Inflammatory macrophage (primary cell): ENCODE results near the gene NYAP1.

ENCODE experiments used
- DNase-seq, 2 donors: peaks; one replicate each; pipeline ENCODE4 v3.0.0-alpha.2; 2020 to 2022

The NYAP1 gene

DNA sequence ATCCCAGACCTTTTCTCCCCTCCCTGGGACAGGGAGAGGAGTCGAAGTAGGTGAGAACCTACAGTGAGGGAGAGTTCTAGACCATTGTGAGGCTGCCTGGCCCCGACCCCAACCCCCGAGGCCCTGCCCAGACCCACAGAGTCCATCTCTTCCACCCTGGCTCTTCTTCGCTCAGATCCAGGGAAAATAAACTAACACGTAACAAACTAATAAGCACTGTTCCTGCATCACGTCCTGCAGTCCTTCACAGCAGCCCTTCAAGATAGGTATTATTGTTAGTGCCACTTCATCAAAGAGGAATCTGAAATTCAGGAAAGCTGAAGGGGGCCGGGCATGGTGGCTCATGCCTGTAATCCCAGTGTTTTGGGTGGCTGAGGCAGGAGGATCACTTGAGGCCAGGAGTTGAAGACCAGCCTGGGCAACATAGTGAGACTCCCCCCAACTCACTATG is 19.5 kb upstream of the NYAP1 start, which contains the start of gene SPACDR:
Gene SPACDR (minus strand): TSS at position 51 of the 451 bp plus-strand sequence. CDS start 235 bp downstream, outside the sequence.
- DNase-seq = no peak

DNA sequence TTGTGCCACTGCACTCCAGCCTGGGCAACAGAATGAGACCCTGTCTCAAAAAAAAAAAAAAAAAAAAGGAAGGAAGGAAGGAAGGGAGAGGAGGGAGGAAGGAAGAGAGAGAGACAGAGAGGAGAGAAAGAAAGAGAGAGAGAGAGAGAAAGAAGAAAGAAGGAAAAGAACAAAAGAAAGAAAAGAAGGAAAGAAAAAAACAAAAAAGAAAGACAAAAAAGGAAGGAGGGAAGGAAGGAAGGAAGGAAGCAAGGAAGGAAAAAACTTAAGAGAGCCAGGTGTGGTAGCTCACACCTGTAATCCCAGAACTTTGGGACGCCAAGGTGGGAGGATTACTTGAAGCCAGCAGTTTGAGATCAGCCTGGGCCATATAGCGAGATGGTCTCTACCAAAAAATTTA is 18.9 kb upstream of the NYAP1 start:
- no peak for DNase-seq

DNA sequence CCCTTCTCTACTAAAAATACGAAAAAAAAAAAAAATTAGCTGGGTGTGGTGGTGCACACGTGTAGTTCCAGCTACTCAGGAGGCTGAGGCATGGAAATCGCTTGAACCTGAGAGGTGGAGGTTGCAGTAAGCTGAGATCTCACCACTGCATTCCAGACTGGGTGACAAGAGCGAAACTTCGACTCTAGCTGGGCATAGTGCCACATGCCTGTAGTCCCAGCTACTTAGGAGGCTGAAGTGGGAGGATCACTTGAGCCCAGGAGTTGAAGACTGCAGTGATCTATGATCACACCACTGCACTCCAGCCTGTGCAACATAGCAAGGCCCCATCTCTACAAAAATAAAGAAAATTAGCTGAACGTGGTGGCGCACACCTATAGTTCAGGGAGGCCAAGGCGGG is 18.4 kb upstream of the NYAP1 start:
- no peak for DNase-seq

DNA sequence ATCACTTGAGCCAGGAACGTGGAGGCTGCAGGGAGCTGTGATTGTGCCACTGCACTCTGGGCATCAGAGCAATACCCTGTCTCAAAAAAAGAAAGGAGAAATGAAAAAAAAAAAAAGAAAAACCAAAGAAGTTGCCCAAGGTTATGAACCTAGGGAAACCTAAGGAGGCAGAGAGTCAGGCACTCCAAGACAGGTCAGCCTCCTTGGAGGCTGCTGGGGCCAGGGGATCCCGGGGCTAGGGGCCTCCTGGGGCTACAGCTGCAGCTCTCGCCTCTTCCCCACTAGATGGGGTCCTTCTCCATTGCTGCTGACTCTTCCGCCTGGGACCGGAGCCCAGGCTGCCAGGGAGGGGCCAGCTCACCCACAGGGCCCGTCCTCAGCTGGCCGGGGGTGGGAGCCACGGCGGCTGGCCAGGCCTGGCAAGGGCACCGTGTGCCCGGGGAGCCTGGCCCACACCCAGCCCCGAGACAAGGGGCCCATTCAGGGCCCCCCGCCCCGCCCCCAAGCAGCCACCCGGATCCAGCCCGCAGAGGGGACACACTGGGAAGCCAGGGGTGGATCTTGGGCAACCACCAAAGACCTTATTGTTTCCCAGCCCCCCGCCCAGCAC is 17.9 kb upstream of the NYAP1 start:
- peak; percentile 42 to 52 for DNase-seq

DNA sequence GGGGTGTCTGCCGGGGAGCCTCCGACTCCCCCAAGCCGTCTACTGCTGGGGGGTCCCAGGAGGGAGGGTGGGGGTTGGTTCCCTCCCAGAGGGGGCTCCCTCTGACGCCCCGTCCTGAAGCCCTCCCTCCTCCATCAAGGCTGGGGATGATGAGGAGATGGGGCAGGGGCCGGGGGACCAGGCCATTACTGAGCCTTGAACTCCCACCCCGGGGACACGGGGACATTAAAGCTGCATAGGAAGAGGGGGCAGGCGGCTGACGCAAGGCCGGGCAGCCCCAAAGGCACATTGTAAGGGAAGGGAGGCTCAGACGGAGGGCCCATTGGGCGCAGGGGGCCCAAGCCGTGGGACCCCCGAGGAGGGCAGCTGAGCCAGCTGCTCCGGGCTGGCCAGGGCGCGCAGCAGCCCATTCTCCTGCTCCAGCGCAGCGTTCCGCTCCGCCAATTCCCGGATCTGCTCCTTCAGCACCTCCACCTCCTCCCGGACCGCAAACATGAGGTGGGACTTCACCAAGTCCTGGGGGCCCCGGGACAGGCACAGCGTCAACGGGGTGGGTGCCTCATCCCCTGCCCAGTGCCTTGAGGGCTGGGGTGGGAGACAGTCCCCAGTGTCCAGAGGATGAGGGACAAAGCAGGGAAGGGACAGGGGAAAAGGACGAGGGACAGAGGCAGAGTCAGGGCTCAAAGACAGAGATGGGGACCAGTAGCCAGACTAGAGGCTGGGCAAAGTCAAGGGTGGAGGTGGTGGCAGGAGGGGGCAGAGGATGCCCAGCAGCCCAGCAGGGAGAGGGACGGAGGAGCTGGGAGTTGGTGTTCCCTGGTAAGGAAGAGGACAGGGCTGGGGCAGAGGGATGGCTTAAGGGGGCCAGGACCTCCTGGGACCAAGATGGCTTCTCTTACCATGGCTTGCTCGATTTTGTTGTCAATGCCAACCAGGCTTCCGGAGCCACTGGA is 16.8 kb upstream of the NYAP1 start:
- no peak for DNase-seq

DNA sequence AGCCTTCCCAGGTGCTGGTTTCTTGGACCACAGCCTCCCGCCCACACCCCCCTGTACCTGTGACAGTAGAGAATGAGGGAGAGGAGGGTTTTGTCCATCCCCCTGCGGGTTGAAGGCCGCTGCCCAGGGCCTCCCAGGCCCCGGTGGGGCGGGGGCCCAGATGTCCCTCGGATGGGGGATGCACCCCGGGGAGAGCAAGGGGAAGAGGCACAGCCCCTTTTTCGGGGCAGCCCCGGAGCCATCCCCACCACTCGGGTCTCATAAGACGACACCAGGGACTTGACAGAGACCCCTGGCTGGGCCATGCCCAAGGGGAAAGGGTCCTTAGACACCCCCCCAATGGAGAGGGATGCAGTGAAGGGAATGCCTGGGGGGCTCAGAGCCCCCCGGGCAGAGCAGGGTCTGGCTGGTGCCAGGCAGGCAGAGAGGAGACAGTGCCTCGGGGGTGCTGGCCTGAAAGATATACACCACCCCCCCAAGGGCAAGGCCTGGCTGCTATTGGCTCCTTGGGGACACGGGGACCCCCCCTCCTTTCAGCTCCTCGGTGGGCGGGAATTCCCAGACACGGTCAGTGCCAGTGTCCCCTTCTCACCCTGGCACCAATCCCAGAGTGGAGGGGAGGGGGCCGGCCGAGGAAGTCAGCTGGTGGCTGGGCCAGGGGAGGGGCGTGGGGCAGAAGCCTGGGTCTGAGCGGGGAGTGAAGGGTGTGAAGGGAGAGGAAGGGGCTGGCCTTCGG is 15.9 kb upstream of the NYAP1 start:
- DNase-seq = no peak

DNA sequence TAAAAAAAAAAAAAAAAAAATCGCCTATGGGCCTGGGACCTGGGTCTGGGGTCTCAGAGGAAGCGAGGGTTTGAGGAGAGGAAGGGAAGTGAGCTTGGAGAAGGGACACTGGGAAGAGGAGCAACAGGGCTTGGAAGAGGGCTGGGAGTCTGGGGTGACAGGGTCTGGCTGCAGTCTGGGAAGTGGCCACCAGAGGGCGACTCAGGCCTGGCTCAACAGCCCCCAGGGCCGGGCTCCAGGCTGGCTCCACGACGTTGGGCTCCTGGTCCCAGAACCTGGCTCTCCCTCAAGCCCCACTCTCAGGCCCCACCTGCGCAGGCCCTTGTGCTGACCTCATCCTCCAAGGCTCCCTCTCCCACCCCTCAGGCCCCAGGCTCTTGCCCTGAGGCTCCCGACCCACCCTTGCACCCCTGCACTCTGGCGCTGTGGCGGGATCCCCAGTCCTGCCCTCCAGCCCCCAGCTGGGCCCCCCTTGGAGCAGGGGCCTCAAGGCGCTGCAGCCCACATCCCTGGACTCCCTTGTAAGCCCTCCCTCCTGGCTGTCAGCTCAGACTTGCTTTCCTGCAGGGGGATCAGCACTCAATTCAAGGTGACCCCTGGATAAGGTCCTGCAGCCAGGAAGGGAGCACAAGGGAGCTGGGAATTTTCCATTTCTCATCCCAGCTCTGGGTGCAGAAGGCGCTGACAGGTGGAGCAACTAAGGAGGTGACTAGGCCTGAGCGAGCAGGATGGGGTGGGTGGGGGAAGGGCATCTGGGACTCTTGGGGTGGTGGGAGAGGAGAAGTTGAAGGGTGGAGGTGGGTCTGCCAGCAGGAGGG is 14.3 kb upstream of the NYAP1 start:
- DNase-seq = peak; percentile 69 to 76

DNA sequence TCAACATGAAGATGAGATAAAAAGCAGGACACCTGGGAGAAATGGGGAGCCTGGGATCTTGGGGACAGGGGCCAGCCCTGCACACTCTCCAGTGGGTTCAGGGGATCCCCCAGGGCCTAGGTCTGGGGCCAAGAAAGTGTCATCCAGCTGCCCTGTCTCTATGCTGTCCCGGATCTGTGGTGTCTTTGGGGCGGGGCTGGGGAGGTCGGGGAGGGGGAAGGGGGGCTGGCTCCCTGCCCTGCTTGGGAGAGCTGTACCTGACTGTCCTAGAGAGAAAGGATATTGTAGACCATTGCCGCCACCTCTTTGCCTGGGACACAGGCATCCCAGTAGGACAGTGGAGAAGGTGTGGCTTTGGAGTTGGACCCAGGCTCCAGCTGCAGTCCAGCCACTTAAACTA is 12.7 kb upstream of the NYAP1 start:
- no peak for DNase-seq

DNA sequence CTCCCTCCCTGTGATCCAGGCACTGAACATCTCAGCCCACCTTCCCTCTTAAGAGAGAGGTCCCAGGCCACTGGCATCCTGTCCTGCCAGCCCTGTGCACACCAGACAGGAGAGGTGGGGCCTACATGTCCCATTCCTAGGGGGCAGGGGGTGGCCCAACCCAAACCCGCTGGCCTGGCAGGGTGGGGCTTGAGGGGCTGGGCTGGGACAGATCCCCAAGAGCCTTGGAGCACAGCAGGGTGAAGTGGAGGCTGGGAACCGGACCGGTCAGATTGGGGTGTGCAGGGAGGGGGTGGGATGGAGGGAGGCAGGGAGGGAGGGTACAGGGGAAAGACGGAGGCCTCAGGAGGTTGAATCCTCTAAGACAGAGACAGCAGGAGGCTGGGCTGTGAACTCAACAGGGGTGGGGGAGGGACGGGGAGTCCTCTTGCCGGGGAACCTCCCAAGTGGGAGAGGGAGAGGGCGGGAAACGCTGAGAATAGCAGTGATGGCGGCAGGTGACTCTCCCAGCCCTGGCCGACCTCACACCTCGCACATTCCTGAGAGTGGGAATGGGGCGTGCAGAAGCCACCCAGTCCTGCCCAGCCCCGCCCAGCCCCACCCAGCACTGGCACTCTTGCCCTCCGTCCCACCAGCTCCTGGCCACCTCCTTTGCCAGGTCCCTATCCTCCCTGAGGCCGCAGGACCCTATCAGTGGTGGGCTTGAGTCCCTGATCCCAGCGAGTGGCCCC is 11.4 kb upstream of the NYAP1 start:
- DNase-seq = no peak

DNA sequence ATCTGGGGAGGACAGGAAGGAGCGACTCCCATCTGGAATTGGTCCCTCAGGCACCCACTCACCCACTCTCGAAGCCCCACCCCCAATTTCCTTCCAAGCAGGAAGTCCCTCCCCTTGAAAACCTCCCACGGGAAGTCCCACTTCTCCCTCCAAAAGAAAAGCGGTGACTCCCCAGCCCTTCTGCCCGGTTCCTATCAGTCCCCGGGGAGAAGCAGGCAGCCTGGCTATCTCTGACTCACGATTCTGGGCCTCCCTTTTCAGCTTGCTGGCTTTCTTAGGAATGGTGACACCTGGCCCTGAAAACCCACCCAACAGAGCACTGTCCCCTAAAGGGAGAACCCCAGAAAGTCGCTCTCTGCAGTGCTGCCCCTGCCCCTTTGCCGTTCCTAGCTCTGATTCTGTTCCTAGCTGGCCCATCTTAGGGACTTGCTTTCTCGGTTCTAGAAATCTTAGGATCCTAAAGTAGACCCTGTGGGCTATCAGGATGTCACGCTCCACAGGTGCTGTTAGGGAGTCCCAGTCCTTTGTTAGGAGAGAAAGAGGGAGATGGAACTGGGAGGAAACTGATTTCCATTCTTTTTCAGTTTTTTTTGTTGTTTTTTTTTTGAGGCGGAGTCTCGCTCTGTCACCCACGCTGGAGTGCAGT is 10.8 kb upstream of the NYAP1 start:
- peak; percentile 67 to 81 for DNase-seq

DNA sequence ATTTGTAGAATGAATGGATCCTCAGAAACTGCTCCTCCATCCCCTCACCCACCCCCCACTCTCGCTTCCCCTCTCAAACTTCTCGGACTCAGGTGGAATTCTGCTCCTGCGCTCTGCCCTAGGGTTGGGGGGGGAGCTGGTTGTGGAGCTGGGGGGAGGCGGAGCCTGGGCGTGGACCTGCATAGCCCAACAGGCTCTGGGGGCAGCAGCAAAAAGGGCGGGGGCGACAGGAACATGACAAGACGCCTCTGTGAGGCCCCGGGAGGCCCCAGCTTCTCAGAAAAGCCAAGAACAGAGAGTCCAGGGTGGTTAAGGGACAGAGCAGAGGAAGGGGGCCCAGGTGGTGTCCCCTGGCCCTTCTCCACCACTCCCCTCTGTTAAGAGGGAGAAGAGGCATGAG is 8.2 kb upstream of the NYAP1 start:
- DNase-seq = peak in 1 of 2 donors; percentile 32

DNA sequence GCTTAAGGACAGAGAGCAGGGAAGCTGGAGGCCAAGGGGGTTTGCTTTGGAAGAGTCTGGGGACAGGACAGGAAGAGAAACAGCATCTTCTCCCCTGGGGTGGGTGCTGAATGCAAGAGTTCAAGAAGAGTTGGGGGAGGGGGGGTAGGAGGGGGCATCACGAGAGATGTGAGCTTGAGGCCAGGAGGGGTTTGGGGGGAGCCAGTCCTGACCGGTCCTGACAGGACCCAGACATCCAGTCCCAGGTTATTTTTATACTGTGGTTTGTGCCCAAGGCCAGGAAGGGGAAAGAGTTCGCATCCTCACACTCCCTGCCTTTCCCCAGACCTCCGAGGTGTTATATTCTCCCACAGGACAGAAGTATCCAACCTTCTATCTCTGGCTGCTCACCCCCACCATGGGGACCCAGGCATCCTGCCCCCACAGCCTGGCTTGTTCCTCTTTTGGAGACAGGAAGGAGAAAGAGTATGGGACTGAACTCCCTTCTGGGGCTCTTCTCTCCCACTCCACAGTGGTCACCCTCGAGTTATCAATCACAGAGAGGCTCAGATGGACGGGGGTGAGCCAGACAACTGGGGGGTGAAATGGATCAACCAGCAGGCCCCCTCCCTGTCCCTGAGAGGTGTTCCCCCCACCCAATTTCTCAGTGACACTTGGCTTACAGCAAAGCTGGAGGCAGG is 7.5 kb upstream of the NYAP1 start:
- DNase-seq = peak in 1 of 2 donors; percentile 13

DNA sequence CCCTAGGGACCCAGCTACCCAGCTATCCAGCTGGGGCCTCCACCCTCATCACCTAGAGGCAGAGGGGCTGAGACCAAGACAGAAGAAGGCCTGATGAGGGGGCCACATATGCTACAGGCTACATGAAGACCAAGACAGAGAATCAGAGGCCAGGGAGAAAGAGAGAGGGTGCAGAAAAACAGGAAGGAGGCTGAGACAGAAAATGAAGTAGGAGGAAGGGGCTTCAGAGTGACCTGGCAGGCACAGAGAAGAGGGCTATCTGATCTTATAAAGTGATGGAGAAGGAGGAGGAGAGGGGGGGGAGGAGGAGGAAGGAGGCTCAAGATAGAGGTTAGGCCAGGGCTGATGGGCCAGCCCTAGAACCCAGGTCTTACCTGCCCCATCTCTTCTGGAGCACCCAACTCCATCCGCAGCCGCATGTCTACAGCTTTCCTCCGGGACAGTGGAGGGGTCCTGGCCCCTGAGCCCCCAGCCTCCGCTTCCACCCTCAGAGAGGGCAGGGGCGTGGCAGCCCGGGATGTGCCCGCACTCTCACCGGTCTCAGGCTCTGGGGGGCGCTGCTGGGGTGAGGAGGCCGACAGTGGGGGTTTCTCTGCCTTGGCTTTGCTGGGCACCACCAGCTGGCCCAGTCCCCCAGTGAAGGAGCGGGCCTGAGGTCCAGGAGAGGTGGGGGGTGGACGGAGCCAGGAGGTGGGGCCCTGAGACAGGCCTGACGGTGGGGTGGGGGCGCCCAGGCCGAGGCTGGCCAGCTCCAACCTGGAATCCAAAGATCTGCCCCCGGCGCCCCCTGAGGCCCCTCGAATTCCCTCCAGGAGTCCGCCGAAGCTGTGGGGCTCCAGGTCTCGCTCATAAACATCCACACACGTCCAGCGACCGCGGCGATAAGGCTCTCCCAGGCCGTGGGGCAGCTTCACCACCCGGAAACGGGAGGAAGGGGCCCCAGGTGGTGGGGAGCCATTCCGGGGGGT is 6.5 kb upstream of the NYAP1 start:
- DNase-seq = no peak

DNA sequence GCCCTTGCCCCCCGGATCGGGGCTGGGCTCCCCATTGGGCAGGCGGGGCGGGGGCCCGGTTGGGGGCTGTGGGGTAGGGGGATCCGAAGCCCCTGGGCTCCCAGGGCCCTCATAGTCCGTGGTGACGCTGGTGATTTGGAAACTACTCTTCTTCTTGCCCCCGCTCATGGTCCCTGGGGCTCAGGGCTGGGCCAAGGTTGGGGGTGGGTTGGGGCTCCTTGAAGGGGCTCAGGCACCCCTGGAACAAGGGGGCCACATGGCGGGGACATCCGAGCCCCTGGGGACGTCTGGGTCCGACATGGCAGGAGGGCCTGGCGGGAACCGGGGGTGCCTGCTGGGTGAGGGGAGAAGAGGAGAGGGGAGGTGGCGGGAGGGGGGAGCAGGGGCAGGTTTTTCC is 5.9 kb upstream of the NYAP1 start:
- DNase-seq = no peak

DNA sequence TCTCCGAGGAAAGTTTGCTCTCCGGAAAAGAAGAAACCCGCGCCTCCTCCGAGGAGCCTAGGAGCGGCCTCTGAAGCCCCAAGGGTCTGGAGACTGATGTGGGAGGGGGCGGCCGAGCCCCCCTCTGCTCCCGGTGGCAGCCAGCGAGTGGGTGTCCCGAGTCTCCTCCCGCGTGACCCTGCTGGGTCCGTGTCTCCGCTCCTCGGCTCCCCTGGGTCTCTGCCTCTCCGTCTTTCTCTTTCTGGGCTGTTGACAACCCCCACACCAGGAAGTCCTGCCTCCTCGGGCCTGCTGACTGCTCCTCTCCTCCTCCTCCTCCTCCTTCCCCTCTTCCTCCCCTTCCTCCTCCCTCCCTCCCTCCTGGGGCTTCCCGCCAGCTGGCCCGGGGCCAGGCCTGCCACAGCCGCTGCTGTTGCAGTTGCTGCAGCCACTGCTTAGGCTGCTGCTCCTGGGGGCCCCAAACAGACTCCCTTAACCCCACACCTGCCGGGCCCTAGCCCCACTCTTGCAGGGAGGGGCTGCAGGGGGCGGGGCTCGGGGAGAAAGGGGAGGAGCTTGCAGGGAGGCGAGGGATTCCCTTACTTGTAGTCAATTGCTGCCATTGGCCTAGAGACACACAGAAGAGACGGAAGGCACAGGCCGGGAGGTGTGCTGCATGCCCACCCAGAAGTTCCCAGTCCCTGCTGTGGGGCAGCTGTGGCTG is 4.6 kb upstream of the NYAP1 start, which contains the start of gene TSC22D4:
Gene TSC22D4 (minus strand): TSS at position 257 of the 703 bp plus-strand sequence. CDS start 1,176 bp downstream, outside the sequence.
- peak; percentile 80 to 81 for DNase-seq

DNA sequence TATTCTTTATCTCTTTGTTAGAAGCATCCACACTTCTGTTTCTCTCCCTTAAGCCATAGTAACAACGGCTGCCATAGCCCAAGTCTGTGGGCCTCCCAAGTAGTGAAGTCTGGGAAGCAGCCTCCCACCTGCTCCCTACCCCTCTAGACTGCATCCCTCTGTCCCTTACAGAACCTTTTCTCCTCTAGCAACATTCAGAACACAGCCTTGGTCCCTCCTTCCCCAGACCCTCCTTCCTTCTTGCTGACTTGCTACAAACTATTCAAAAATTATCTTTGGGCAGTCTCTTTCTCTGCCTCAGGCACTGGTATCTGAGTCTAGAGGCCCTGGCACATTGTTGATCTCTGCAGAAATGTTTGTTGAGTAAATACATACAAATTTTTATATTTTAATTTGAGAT is 2.3 kb upstream of the NYAP1 start:
- no peak for DNase-seq

DNA sequence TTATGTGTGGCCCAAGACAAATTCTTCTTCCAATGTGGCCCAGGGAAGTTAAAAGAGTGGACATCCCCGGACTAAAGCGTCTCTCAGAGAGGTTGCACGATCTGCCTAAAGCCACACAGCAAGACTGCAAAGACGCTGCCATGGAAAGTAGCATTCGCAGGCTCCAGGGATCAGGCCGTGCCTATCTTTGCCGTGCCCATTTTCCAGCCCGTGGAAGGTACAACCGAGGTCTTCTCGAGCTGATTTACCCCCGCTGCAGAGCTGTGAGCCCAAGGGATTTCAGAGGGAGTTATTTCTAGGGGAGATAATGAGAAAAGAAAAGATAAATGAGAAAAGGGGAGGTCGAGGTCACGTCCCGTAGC is 1.0 kb upstream of the NYAP1 start:
- DNase-seq = no peak

DNA sequence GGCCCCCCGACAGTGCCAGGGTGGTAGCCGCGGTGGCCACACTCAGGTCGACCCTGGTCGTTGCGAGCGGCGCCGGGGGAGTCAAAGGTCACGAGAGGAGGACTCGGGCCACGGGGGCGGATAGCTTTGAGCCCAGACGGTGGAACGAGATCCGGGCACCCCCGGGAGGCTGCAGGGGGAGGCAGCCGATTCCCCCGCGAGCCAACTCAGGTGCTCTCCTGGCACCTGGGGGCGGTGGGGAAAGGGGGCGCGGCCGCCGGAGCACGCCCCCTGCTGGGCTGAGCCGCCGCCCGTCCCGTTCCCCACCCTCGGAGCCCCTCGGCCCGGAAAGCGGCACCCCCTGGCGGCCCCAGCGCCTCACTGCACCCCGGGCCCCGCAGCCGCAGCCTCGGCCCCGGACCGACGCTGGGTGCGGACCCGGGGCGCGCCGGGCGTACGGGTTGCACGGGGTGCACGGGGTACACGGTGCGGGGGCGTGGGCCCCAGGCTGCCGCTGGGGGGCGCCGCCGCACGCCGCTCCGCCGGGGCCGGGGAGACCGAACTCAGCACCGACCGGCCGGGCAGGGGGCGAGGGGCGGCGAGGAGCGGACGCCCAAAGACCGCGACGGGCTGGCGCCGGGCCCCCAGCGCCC is 521 bp upstream of the NYAP1 start:
- DNase-seq = peak; percentile 57 to 61
